IPS-18c (cell line): ENCODE data around the gene RIPK4.
A peak's percentile ranks its signal among the peaks of the same experiment; 100 is the strongest.

Source experiments
- H3K4me3 ChIP-seq: 2 replicates; pipeline ENCODE4 v1.7.0; 2013; ENCODE audit warnings: low read depth, mild to moderate bottlenecking, low read length, moderate library complexity; ENCODE audit not compliant: insufficient read depth
- H3K9me3 ChIP-seq: one replicate; pipeline ENCODE4 v1.6.1; 2013; ENCODE audit warnings: mild to moderate bottlenecking, low read length, moderate library complexity; ENCODE audit not compliant: control insufficient read depth, insufficient read depth

The RIPK4 gene

GRCh38 chr21:41776778-41777177, 9.9 kb upstream of the RIPK4 start:
- H3K4me3 ChIP-seq, result no peak overlapping the region
- H3K9me3 ChIP-seq, result no peaks in the 10 kb centered on the region

- Histone ChIP-seq H3K4me3 (no peak overlapping the region), H3K9me3 (no peaks in the 10 kb centered on the region)
Measured at GRCh38 chr21:41775149-41775472, 8.3 kb upstream of the RIPK4 start.

GRCh38 chr21:41774467-41775148, 7.8 kb upstream of the RIPK4 start:
- H3K4me3 ChIP-seq, result no peak overlapping the region
- H3K9me3 ChIP-seq, result no peaks in the 10 kb centered on the region

- Histone ChIP-seq H3K4me3 (no peak overlapping the region), H3K9me3 (peaks cover 2% of the 10 kb centered on the region)
Measured at GRCh38 chr21:41772351-41773080, 5.7 kb upstream of the RIPK4 start.

- H3K4me3 ChIP-seq, result no peak overlapping the region
- H3K9me3 ChIP-seq, result peaks cover 2% of the 10 kb centered on the region
Measured at GRCh38 chr21:41771625-41771945, 4.7 kb upstream of the RIPK4 start.

- peaks cover 2% of the 10 kb centered on the region for H3K9me3 ChIP-seq
Measured at GRCh38 chr21:41770901-41771624, 4.2 kb upstream of the RIPK4 start.

GRCh38 chr21:41769933-41770332, 3.1 kb upstream of the RIPK4 start:
- Histone ChIP-seq H3K4me3 (no peak overlapping the region), H3K9me3 (peaks cover 2% of the 10 kb centered on the region)

More at GRCh38 chr21:41770901-41771624, 4.2 kb upstream of the RIPK4 start:
- no peak overlapping the region for H3K4me3 ChIP-seq

- peaks cover 2% of the 10 kb centered on the region for H3K9me3 ChIP-seq
- H3K4me3 ChIP-seq, result no peak overlapping the region
Measured at GRCh38 chr21:41769521-41769920, 2.7 kb upstream of the RIPK4 start.

GRCh38 chr21:41769111-41769510, 2.3 kb upstream of the RIPK4 start:
- H3K4me3 ChIP-seq, result peak overlapping the region; percentile 41; the same call in 1 of the 2 replicates
- H3K9me3 ChIP-seq, result peaks cover 2% of the 10 kb centered on the region

- H3K4me3 ChIP-seq, result peak overlapping the region; percentile 41; the same call in 1 of the 2 replicates
- peaks cover 2% of the 10 kb centered on the region for H3K9me3 ChIP-seq
Measured at GRCh38 chr21:41768437-41769042, 1.7 kb upstream of the RIPK4 start.

- peaks cover 2% of the 10 kb centered on the region for H3K9me3 ChIP-seq
- H3K4me3 ChIP-seq, result peak overlapping the region; percentile 41; the same call in 1 of the 2 replicates
Measured at GRCh38 chr21:41767606-41768436, 969 bp upstream of the RIPK4 start.

- H3K4me3 ChIP-seq, result peak overlapping the region; percentile 66
- peaks cover 2% of the 10 kb centered on the region for H3K9me3 ChIP-seq
Measured at GRCh38 chr21:41765973-41766882, 624 bp downstream of the RIPK4 start.

- 0 out of 2 replicates have a peak overlapping the region, but pooled peaks have one; percentile 4 for H3K4me3 ChIP-seq
- peaks cover 2% of the 10 kb centered on the region for H3K9me3 ChIP-seq
Measured at GRCh38 chr21:41765420-41765821, 1.4 kb downstream of the RIPK4 start.

- Histone ChIP-seq H3K9me3 (peaks cover 2% of the 10 kb centered on the region), H3K4me3 (0 out of 2 replicates have a peak overlapping the region, but pooled peaks have one; percentile 4)
Measured at GRCh38 chr21:41764558-41765419, 2.1 kb downstream of the RIPK4 start.

GRCh38 chr21:41763996-41764395, 2.9 kb downstream of the RIPK4 start:
- Histone ChIP-seq H3K4me3 (no peak overlapping the region; the same call in 1 of the 2 replicates), H3K9me3 (peaks cover 2% of the 10 kb centered on the region)
